GM12878 (cell line): ENCODE data around the gene TSR1. TPM values are rescaled to one million over a fixed set of nuclear protein-coding genes. Genes with fewer than 3 reads are reported as not detected.

Experiments
- ATAC-seq: fragments of 200-7000 bp; cut with Tn5 transposase; 3 replicates; pipeline ENCODE4 v1.9.1; 2020; ENCODE audit warnings: mild to moderate bottlenecking, moderate library complexity
- BruUV-seq: library from RNA; stranded (reverse); fragments of 400-500 nt; replicated peaks from 2 replicates; lab custom pipeline; 2021; lab: Mats Ljungman, UMichigan
- CTCF ChIA-PET: fragments of 300-600 bp; sonication (Branson Sonifier 250); formaldehyde crosslinking; extraction: SDS; loops from one replicate; lab custom pipeline; 2021; ENCODE audit warnings: inconsistent platforms; lab: Yijun Ruan, JAX
- POLR2A ChIA-PET: fragments of 350-600 bp; formaldehyde crosslinking; extraction: SDS; loops from one replicate; lab custom pipeline; 2021; ENCODE audit warnings: inconsistent platforms; lab: Charles Lee
- RAD21 ChIA-PET: fragments of 300-600 bp; sonication (Branson Sonifier 250); formaldehyde crosslinking; loops from one replicate; lab custom pipeline; 2023; ENCODE audit warnings: antibody characterized with exemption; ENCODE audit not compliant: unreplicated experiment; lab: Charles Lee
- SMC1A ChIA-PET: fragments of 300-600 bp; sonication (Branson Sonifier 250); formaldehyde crosslinking; loops from one replicate; lab custom pipeline; 2023; ENCODE audit not compliant: unreplicated experiment, uncharacterized antibody; lab: Charles Lee
- DNase-seq: peaks from one replicate; pipeline ENCODE4 v3.0.0-alpha.2; 2011; ENCODE audit warnings: low read depth, low spot score
- FAIRE-seq: peaks from 3 replicates; lab custom pipeline; 2011; peaks lifted over from hg19 to GRCh38; lab: Jason Lieb, UNC
- H2AFZ ChIP-seq: 2 replicates; pipeline ENCODE4 v1.6.0; 2011; ENCODE audit warnings: low read depth, low read length, control low read depth; ENCODE audit not compliant: control insufficient read depth
- H3K27ac ChIP-seq: 2 replicates; pipeline ENCODE4 v1.5.1; 2011; ENCODE audit warnings: control low read depth; ENCODE audit not compliant: control insufficient read depth, insufficient read depth
- H3K27me3 ChIP-seq, 2 experiments: replicated peaks in 1 of 2; 2 replicates each; pipeline versions ENCODE4 v1.6.0 to v1.6.1; 2011; ENCODE audit warnings: low read length in 1 of 2; ENCODE audit not compliant: control insufficient read depth in 2 of 2, insufficient read depth in 2 of 2
- H3K36me3 ChIP-seq, 2 experiments: 2 replicates each; pipeline ENCODE4 v1.5.1; 2011; ENCODE audit warnings: low read length in 1 of 2; ENCODE audit not compliant: control insufficient read depth in 2 of 2, insufficient read depth in 2 of 2
- H3K4me1 ChIP-seq: 2 replicates; pipeline ENCODE4 v1.6.1; 2011; ENCODE audit warnings: mild to moderate bottlenecking, low read length, moderate library complexity, mixed read lengths; ENCODE audit not compliant: control insufficient read depth, insufficient read depth
- H3K4me2 ChIP-seq: 2 replicates; pipeline ENCODE4 v1.6.0; 2011; ENCODE audit warnings: control low read depth; ENCODE audit not compliant: control insufficient read depth, insufficient read depth
- H3K4me3 ChIP-seq: fragments of 200-600 bp; sonication (generic); 2 replicates; pipeline ENCODE4 v1.5.1; 2016
- H3K79me2 ChIP-seq: 2 replicates; pipeline ENCODE4 v1.6.0; 2011; ENCODE audit warnings: low read length; ENCODE audit not compliant: control insufficient read depth, insufficient read depth
- H3K9ac ChIP-seq: 2 replicates; pipeline ENCODE4 v1.8.0; 2011; ENCODE audit warnings: low read length, control low read depth, mixed read lengths; ENCODE audit not compliant: control insufficient read depth, insufficient read depth
- H3K9me3 ChIP-seq: replicated peaks from 3 replicates; pipeline ENCODE4 v1.5.1; 2011; ENCODE audit warnings: mild to moderate bottlenecking, low read length; ENCODE audit not compliant: control insufficient read depth, insufficient read depth
- H4K20me1 ChIP-seq: 2 replicates; pipeline ENCODE4 v1.6.0; 2011; ENCODE audit not compliant: control insufficient read depth, insufficient read depth
- ASH2L ChIP-seq: fragments of 300-600, 200-600 bp; sonication (generic); IDR thresholded peaks from 2 replicates; pipeline ENCODE4 v1.6.1; 2017; ENCODE audit warnings: low read depth, mild to moderate bottlenecking, borderline replicate concordance
- BCL11A ChIP-seq: IDR thresholded peaks from 2 replicates; pipeline ENCODE4 v1.6.1; 2011; ENCODE audit warnings: low read depth, low read length
- EGR1 ChIP-seq, 2 experiments: IDR thresholded peaks; 1 replicate in 1 of 2; 2 replicates in 1 of 2; pipeline ENCODE4 v1.6.1; 2011 to 2012; ENCODE audit warnings: low read depth in 2 of 2, low read length in 2 of 2, borderline replicate concordance in 1 of 2, mild to moderate bottlenecking in 1 of 2, moderate library complexity in 1 of 2
- MXI1 ChIP-seq: fragments of 150-350 bp; IDR thresholded peaks from 2 replicates; pipeline ENCODE4 v1.6.1; 2011; ENCODE audit warnings: low read depth, mild to moderate bottlenecking, inconsistent platforms, low read length, improper control_type of control experiment
- MYC ChIP-seq: IDR thresholded peaks from 2 replicates; pipeline ENCODE4 v1.6.1; 2011; ENCODE audit warnings: mild to moderate bottlenecking, low read length, moderate library complexity, inconsistent platforms; ENCODE audit not compliant: insufficient read depth, insufficient replicate concordance, insufficient read length, severe bottlenecking
- POLR2AphosphoS2 ChIP-seq: IDR thresholded peaks from 2 replicates; pipeline ENCODE4 v1.6.1; 2011; ENCODE audit warnings: low read depth, mild to moderate bottlenecking, low read length, improper control_type of control experiment, moderate library complexity
- SMARCA5 ChIP-seq: fragments of 450-650 bp; IDR thresholded peaks from 2 replicates; pipeline ENCODE4 v1.6.1; 2017; ENCODE audit warnings: mild to moderate bottlenecking
- STAT3 ChIP-seq: IDR thresholded peaks from 2 replicates; pipeline ENCODE4 v1.6.1; 2011; ENCODE audit warnings: low read depth, low read length, improper control_type of control experiment
- ZBED1 ChIP-seq: IDR thresholded peaks from 2 replicates; pipeline ENCODE4 v1.6.1; 2016; ENCODE audit warnings: borderline replicate concordance
- WGBS: methylation state at CpG from one replicate; pipeline ENCODE4 v1.1.6; 2016; ENCODE audit warnings: low lambda C conversion rate; ENCODE audit not compliant: insufficient replicate concordance, insufficient coverage; ENCODE audit errors: missing lambda C conversion rate; 5-methylcytosine and 5-hydroxymethylcytosine counted together
- in situ Hi-C: fragments of 300-500 bp; cut with MboI; formaldehyde crosslinking; loops from 9 replicates; pipeline ENCODE4 v1.14.3; 2018; ENCODE audit warnings: mixed read lengths
- intact Hi-C: fragments of 100-400 bp; cut with micrococcal nuclease; formaldehyde crosslinking; loops from one replicate; pipeline ENCODE4 v1.14.2; 2022; ENCODE audit not compliant: unreplicated experiment
- polyA plus RNA-seq, 11 experiments: library from polyadenylated mRNA; depleted of rRNA in 4 of 11; unstranded in 6 of 11; stranded (reverse) in 5 of 11; fragments of >200 nt; fragmentation: Nextera tagmentation in 4 of 11; fragmentation: Illumina TruSeq in 1 of 11; extraction: Ambion mirVana in 4 of 11; extraction: Trizol in 1 of 11; gene quantifications; 1 replicate in 1 of 11; 2 replicates in 10 of 11; pipeline versions ENCODE4 v1.2.1 to v1.2.3, GENCODE V29; 2011 to 2016; ENCODE audit warnings: inconsistent platforms in 2 of 11, missing spikeins in 2 of 11, low read depth in 1 of 11
- total RNA-seq, 4 experiments: library from RNA; depleted of rRNA in 3 of 4; stranded (reverse); fragments of >200 nt in 3 of 4; fragmentation: Illumina TruSeq in 1 of 4; extraction: Trizol in 1 of 4; gene quantifications; 2 replicates each; pipeline versions ENCODE4 v1.2.1 to v1.2.3, GENCODE V29; 2013 to 2021

Gene TSR1
- total and polyA plus RNA-seq, 10 of the 15 experiments (the other 5 are each of a cell fraction or from before 2014, with no cell fraction given): 14.7 to 100 (median 46.9) TPM

DNA sequence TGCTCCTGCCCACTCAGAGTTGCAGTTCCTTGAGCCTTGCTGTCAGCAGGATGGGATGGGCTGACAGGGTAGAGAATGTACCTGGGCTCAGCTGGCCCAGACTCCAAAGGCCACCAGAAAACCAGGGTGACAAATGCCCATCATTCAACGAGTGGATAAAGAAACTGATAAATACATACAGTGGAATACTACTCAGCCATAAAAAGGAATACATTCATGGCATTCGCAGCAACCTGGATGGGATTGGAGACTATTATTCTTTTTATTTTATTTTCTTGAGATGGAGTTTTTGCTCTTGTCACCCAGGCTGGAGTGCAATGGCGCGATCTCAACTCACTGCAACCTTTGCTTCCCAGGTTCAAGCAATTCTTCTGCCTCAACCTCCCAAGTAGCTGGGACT, 21.0 kb upstream of the TSR1 start:
- H2AFZ ChIP-seq: no peak overlapping the region
- no peaks in the 10 kb centered on the region; a peak in 3 of 4 replicates for H3K36me3 ChIP-seq
- H3K27me3 ChIP-seq: no peaks in the 10 kb centered on the region
- no peaks in the 10 kb centered on the region for H3K9me3 ChIP-seq
- SMC1A ChIA-PET: no interaction called here
- POLR2A ChIA-PET: no interaction called here
- H3K4me3 ChIP-seq: no peak overlapping the region
- DNase-seq (no peak), FAIRE-seq (no peak)
- TF ChIP-seq EGR1 (IDR thresholded peaks at IDR 0.05; ENCODE audit: borderline replicate concordance in 1 of 2, low read depth in 2 of 2, low read length in 2 of 2): no peak
- TF ChIP-seq STAT3: no peak
- TF ChIP-seq SMARCA5: no peak
- TF ChIP-seq ZBED1: no peak
- no peak for TF ChIP-seq MXI1
- no peak for TF ChIP-seq ASH2L
- no peak for TF ChIP-seq POLR2AphosphoS2
- no peak for TF ChIP-seq BCL11A
- no peak for TF ChIP-seq MYC
- TF ChIP-seq, all 136 proteins: peak for 0
- Histone ChIP-seq H3K27ac (no peak overlapping the region), H4K20me1 (no peaks in the 10 kb centered on the region), H3K4me1 (peaks cover 13% of the 10 kb centered on the region), H3K9ac (no peak overlapping the region), H3K4me2 (no peak overlapping the region), H3K79me2 (no peaks in the 10 kb centered on the region)
- no TSS peak for BruUV-seq
- intact Hi-C loops (no loop called here), in situ Hi-C loops (no loop called here)
- WGBS: 94% methylated on average over 4 of the region's 4 CpGs
- no peak for ATAC-seq
- ChIA-PET CTCF (interaction anchor here (0.9 kb wide), 1 partner anchor 25 kb away, joined by 3 read pairs; no protein-coding TSS in a partner anchor), RAD21 (no interaction called here)
